Measurements from ENCODE around the gene EME2. TPM values are rescaled to one million over a fixed set of nuclear protein-coding genes. Genes with fewer than 3 reads are reported as not detected.
A peak's percentile ranks its signal among the peaks of the same experiment; 100 is the strongest.

EME2 gene
- total and polyA plus RNA-seq, 2 donors from 2014 or later: 5.1 to 23.8 TPM

- Histone ChIP-seq H3K9ac (ENCODE audit: low read length in 3 of 3) (no peak overlapping the region), H3K4me3 (ENCODE audit: low read length in 3 of 3) (no peak overlapping the region), H3K27ac (ENCODE audit: low read depth in 2 of 2, low read length in 2 of 2) (no peak overlapping the region), H3K4me1 (ENCODE audit: control insufficient read depth in 2 of 3, insufficient read depth in 2 of 3, low read depth in 1 of 3, low read length in 3 of 3) (no peaks in the 10 kb centered on the region), H3K36me3 (ENCODE audit: control insufficient read depth in 2 of 3, insufficient read depth in 3 of 3, low read length in 3 of 3) (no peaks in the 10 kb centered on the region), H3K27me3 (ENCODE audit: control insufficient read depth, insufficient read depth, low read length) (no peaks in the 10 kb centered on the region), H3K9me3 (ENCODE audit: control insufficient read depth in 2 of 3, insufficient read depth in 1 of 3, low read length in 3 of 3) (no peaks in the 10 kb centered on the region)
- no peak for TF ChIP-seq CTCF (IDR thresholded peaks at IDR 0.05; ENCODE audit: borderline replicate concordance, extremely low read depth, insufficient read depth)
- FAIRE-seq: no peak
- intact Hi-C loops (cut with DNase I): no loop called here
- DNase-seq: peak in 1 of 5 donors; percentile 68
Observed at GRCh38 chr16:1790611-1791255, 18.1 kb downstream of the EME2 start.

GRCh38 chr16:1791256-1791942 lies 18.8 kb downstream of the EME2 start:
- FAIRE-seq (no peak), DNase-seq (peak in 1 of 5 donors; percentile 66)
- intact Hi-C loops (cut with DNase I): no loop called here
- Histone ChIP-seq H3K9ac (ENCODE audit: low read length in 3 of 3) (no peak overlapping the region), H3K36me3 (ENCODE audit: control insufficient read depth in 2 of 3, insufficient read depth in 3 of 3, low read length in 3 of 3) (no peaks in the 10 kb centered on the region), H3K4me3 (ENCODE audit: low read length in 3 of 3) (no peak overlapping the region), H3K27me3 (ENCODE audit: control insufficient read depth, insufficient read depth, low read length) (no peaks in the 10 kb centered on the region), H3K9me3 (ENCODE audit: control insufficient read depth in 2 of 3, insufficient read depth in 1 of 3, low read length in 3 of 3) (no peaks in the 10 kb centered on the region), H3K4me1 (ENCODE audit: control insufficient read depth in 2 of 3, insufficient read depth in 2 of 3, low read depth in 1 of 3, low read length in 3 of 3) (no peaks in the 10 kb centered on the region), H3K27ac (ENCODE audit: low read depth in 2 of 2, low read length in 2 of 2) (no peak overlapping the region)
- TF ChIP-seq CTCF (IDR thresholded peaks at IDR 0.05; ENCODE audit: borderline replicate concordance, extremely low read depth, insufficient read depth): no peak

DNA sequence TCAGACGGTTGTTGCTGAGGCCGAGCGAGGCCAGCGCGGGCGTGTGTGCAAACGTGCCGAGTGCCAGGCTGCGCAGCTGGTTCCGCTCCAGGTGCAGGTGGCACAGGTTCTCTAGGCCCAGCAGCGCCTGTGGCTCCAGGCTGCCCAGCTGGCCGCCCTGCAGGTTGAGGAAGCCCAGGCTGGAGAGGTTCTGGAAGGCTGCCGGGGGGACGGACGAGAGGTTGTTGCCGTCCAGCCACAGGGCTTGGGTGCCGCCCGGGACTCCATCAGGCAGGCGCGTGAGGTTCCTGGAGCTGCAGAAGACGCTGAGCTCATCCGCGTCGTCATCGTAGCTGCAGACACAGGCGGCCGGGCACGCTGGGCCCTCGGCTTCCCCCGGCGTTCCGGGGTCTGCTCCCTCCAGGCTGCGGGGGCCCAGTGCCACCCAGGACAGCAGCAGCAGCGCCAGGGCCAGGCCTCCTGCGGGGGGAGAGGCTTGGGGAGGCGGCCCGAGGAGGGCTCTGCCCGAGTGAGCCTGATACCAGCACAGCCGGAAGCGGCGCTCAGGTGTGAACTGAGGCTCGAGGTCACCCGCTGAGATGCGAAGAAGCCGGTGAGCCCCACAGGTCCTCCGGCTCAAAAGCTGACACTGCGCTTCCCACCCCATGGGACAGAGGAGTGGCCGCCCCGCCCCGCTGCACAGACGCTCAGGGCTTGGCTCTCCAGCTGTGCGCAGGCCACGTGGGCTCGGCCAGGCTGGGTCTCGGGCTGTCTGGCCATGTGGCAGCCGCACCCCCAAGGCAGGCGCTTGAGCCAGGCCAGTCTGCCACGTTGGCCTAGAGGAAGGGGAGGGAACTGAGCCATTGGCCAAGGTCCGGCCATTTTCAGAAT lies 19.6 kb downstream of the EME2 start:
- Histone ChIP-seq H3K4me1 (ENCODE audit: control insufficient read depth in 2 of 3, insufficient read depth in 2 of 3, low read depth in 1 of 3, low read length in 3 of 3) (no peaks in the 10 kb centered on the region), H3K36me3 (ENCODE audit: control insufficient read depth in 2 of 3, insufficient read depth in 3 of 3, low read length in 3 of 3) (no peaks in the 10 kb centered on the region), H3K9me3 (ENCODE audit: control insufficient read depth in 2 of 3, insufficient read depth in 1 of 3, low read length in 3 of 3) (no peaks in the 10 kb centered on the region), H3K4me3 (ENCODE audit: low read length in 3 of 3) (no peak overlapping the region), H3K9ac (ENCODE audit: low read length in 3 of 3) (no peak overlapping the region), H3K27ac (ENCODE audit: low read depth in 2 of 2, low read length in 2 of 2) (no peak overlapping the region), H3K27me3 (ENCODE audit: control insufficient read depth, insufficient read depth, low read length) (no peaks in the 10 kb centered on the region)
- TF ChIP-seq CTCF (IDR thresholded peaks at IDR 0.05; ENCODE audit: borderline replicate concordance, extremely low read depth, insufficient read depth): no peak
- FAIRE-seq (no peak), DNase-seq (peak in 4 of 5 donors; percentile 29 to 72 (median 42))
- intact Hi-C loops (cut with DNase I): no loop called here

Data from kidney (tissue), 14 donors.